Measurements from ENCODE around the gene ZNF226.
A peak's percentile ranks its signal among the peaks of the same experiment; 100 is the strongest.
"Not testable (repeated sequence)": the region's sequence is repeated elsewhere in the genome, so short reads cannot be mapped to it uniquely, and the experiment has no call there.

The ZNF226 gene

DNA sequence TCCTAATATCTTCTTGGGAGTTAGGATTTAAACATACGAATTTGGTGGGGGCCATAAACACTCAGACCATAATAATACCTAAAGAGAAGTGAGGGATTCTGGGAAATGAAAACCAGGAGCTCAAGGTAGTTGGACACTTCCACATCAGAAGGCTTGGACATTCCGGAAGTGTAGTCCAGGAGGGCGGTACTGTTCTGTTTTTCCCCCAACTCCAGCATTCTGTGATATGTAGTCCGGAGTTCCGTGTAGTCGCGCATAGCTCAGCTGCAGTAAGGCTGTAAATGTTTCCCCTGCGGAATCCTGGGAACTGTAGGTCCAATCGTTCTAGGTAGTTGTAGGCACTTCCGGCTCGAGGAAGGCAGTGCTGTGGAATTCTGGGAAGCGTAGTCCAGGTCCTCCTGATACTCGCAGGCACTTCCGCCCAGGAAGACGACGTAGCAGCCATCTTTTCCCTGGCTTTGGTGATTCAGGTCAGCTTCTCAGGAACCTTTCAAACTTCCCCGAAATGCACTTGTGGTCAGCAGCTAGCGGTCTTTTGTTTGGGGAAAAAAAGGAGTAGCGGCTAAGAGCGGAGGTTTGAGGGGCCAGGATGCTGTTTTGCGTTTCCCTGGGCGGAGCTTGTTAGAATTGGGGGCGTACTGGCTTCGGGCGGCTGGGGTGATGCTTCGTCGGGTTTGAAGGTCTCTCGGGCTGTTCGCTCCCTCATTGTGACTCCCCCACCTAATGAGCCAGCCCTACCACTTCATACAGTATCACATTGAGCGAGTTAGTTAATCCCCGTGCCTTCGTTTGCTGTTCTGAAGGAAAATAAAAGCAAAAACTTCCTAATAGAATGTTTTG lies at the start of gene ZNF226:
ZNF226 (plus strand) TSS at position 428 of the 840 bp plus-strand sequence. CDS start 4,981 bp downstream, outside the sequence.
- DNase-seq, result peak; percentile 29 to 99 (median 89)

GRCh38 chr19:44121162-44121561 lies 43.7 kb upstream of the ZNF226 start:
- DNase-seq, result not testable (repeated sequence)

DNA sequence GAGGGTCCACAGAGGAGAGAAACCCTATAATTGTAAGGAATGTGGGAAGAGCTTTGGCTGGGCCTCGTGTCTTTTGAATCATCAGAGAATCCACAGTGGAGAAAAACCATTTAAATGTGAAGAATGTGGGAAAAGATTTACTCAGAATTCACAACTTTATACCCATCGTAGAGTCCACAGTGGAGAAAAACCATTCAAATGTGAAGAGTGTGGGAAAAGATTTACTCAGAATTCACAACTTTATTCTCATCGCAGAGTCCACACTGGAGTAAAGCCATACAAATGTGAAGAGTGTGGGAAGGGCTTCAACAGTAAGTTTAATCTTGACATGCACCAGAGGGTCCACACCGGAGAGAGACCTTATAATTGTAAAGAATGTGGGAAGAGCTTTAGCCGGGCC lies 32.9 kb upstream of the ZNF226 start:
- DNase-seq, result no peak

DNA sequence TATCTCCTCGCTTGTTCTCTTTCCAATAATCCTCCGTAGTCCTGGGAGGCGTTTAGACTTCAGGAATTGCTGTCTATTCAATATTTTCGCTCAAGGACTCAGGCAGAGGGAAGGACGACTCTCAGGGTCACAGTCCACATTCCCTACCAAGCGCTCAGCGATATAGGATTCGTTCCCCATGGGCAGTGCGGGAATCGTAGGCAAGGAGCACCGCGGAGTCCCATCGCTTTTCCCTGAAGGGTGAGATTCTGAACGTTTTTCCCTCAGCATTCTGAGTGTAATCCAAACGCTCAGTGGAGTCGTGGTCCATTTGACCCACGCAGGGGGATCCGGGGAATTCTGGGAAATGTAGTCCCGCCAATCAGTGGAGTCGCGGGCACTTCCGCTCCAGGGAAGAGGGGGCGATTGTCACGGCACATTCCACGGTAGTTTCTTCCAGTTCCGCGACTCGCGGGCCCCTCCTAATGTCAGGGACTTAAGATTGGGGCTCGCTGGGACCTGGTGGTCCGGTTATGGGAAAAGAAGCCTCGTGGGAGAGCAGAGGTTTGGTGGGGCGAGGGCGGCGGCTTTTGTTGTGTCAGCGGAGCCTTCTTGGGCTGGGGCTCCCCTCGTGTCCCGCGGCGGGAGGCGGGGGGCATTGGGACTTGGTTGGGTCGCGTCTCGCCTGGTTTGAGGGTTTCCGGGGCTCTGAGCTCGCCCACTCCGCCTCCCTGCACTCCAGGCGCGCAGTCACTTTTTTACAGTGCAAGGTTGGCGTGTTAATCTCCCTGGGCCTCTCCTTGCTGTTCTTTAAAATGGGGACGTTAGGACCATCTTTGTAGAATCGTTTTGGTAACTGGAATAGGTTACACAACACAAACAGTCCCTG lies 23.5 kb upstream of the ZNF226 start, which contains the start of gene ZNF234:
ZNF234 (plus strand) TSS at position 364 of the 868 bp plus-strand sequence. CDS start 3,079 bp downstream, outside the sequence.
- DNase-seq, result peak; percentile 10 to 89 (median 82)

GRCh38 chr19:44142059-44142433 lies 22.9 kb upstream of the ZNF226 start:
- peak in 4 of 14 donors; percentile 2 to 35 (median 14) for DNase-seq

DNA sequence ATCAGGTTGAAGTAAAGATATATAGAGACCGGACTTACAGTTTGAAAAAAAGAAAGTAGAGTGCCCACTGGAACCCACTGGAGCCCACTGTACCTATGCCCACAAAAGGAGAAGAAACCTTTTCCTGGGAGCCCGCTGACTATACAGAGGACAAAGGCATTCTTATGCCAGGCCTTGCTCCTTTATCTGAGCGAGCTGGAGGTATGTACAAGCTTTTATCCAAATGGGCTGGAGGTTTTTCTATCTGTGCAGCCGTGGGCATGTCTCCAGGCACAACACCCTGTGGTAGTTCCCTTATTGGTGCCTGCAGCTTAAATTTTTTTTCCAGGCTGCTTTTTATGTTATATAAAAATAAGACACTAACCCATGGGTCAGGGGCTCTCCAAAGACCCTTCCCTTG lies 15.1 kb upstream of the ZNF226 start:
- DNase-seq, result no peak

DNA sequence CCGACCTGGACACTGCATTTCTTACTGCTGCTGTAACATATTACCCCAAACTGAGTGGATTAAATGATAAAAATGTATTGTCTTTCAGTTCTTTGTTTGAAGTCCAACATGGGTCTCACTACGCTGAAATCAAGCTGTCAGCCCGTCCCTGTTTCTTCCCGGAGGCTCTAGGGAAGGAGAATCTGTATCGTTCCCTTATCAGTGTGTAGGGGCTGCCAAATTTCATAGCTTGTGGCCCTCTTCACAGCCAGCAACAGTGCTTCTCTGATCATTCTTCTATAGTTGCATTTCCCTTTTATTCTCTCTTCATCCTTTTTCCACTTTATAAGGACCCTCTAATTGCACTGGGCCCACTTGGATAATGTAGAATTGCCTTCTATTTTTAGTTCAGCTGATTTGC lies 13.4 kb upstream of the ZNF226 start:
- no peak for DNase-seq

DNA sequence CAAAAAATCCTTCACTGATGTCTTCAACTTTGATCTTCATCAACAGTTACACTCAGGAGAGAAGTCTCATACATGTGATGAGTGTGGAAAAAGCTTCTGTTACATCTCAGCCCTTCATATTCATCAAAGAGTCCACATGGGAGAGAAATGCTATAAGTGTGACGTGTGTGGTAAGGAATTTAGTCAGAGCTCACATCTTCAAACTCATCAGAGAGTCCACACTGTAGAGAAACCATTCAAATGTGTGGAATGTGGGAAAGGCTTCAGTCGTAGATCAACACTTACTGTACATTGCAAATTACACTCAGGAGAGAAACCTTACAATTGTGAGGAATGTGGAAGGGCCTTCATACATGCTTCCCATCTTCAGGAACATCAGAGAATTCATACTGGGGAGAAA lies 8.4 kb upstream of the ZNF226 start:
- DNase-seq, result no peak

DNA sequence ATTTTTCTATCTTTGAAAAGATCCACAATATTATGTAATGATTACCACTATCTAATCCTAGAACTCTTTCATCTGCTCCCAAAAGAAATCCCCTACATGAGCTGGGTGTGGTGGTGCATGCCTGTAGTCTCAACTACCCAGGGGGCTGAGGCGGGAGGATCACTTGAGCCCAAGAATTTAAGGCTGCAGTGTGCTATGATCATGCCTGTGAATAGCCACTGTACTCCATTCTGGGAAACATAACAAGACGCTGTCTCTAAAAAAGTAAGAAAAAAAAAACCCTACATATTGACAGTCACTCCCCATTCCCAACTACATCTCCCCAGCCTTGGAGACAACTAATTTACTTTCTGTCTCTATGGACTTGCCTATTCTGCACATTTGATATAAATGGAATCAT lies 1.1 kb upstream of the ZNF226 start:
- DNase-seq, result no peak

GRCh38 chr19:44164327-44164672 lies 600 bp upstream of the ZNF226 start:
- no peak for DNase-seq

DNA sequence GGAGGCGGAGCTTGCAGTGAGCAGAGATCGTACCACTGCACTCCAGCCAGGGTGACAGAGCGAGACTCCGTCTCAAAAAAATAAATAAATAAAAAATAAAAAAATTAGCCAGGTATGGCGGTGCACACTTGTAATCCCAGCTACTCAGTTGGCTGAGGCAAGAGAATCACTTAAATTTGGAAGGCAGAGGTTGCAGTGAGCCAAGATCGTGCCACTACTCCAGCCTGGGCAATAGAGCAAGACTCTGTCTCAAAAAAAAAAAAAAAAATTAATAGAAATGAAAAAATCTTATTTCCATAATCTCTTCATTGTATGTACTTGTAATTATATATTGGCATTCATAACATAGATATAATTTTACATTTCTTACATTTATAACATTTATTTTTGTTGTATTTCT lies 5.8 kb downstream of the ZNF226 start:
- DNase-seq, result not testable (repeated sequence)

GRCh38 chr19:44176590-44176989 lies 11.7 kb downstream of the ZNF226 start:
- DNase-seq, result no peak

DNA sequence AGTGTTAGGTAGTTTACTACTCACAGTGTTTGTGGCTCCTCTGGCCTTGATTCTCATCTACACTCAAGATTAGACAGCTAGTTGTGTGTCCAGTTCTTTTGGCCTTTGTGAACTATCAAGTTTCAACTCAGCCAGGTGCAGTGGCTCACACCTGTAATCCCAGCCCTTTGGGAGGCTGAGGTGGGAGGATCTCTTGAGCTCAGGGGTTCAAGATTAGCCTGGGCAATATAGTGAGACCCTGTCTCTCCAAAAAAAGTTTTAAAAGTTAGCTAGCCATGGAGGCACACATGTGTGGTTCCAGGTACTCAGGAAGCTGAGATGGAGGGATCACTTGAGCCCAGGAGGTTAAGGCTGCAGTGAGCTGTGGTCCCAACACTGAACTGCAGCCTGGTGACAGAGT lies 16.1 kb downstream of the ZNF226 start:
- DNase-seq, result no peak

DNA sequence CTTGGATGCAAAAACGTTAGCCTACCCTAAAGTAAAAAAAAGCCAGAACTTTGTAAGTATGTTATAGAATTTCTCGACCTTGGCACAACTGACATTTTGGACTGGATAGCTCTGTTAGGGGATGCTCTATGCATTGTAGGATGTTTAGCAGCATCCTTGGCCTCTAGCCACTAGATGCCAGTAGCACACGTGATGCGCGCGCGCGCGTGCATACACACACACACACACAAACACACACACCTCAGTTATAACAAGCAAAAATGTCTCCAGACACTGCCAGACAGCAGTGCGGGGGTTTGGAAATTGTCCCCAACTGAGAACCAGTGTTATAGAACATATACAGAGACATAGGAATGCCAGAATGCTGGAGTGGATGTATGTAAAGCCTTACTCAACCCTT lies 17.2 kb downstream of the ZNF226 start:
- no peak for DNase-seq

DNA sequence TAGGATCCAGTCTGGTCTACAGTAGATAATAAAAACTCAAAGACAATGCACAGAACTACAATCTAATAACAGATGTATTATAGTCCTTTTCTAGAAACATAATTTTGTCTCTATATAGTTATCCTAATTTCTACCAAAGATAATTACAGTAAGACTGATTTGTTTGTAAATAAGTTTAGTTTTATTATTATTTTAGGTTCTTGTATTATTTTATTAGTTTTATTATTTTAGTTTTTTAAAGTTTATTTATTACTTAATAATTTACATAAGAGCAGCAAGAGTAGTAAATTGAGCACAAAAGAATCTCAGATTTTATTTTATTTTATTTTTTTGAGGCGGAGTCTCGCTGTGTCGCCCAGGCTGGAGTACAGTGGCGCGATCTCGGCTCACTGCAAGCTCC lies 25.1 kb downstream of the ZNF226 start:
- DNase-seq, result no peak

DNA sequence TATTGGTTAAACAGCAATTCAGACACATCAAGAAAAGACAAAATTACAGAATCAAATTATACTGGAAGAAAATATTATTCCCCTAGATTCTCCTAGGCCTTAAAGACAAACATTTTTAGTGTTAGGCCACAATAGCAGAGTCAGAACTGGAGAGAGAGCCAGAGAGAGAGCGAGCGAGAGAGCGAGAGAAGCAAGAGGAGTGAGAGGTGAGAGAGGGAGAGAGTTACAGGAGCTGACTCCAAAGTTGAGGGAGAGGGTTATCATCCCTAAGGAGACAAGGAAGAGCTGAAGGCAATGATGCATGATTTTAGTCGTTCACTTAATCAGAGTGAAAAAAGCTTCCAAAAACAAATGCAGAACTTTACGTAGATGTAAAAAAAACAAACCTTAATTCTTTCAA lies 27.2 kb downstream of the ZNF226 start:
- no peak for DNase-seq

- DNase-seq, result no peak
Measured at GRCh38 chr19:44196772-44197171, 31.9 kb downstream of the ZNF226 start.

GRCh38 chr19:44202470-44202869 lies 37.6 kb downstream of the ZNF226 start:
- no peak for DNase-seq

- DNase-seq, result no peak
Measured at GRCh38 chr19:44202974-44203373, 38.1 kb downstream of the ZNF226 start.

- not testable (repeated sequence) for DNase-seq
Measured at GRCh38 chr19:44203877-44204276, 39.0 kb downstream of the ZNF226 start.

DNA sequence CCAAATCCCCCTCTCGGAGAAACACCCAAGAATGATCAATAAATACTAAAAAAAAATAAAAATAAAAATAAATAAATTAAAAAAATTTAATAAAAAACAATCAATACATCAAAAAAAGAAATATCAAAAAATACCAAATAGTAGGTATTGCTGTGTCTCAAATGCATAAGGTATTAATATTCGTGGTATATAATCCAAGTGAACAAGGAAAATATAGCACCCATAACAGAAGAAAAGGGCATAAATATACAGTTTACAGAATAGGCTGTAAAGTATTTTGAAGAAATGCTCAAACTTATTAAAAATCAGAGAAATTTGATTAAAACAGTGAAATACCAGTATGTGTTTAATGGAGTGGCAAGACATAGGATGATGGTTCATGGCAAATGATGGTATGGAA lies 39.9 kb downstream of the ZNF226 start:
- no peak for DNase-seq

GRCh38 chr19:44207126-44207803 lies 42.4 kb downstream of the ZNF226 start:
- peak; percentile 26 to 92 (median 83) for DNase-seq

Data from C1 segment of cervical spinal cord (tissue), 14 donors.